Osteoblast (primary cell): ENCODE results near the gene NTNG1. TPM values are rescaled to one million over a fixed set of nuclear protein-coding genes. Genes with fewer than 3 reads are reported as not detected.

Experiments
- DNase-seq: peaks from one replicate; pipeline ENCODE4 v3.0.0; 2011; ENCODE audit warnings: low spot score, mixed read lengths; ENCODE audit not compliant: insufficient read length; ENCODE audit errors: missing footprints
- H2AFZ ChIP-seq: 2 replicates; pipeline ENCODE4 v1.6.0; 2011; ENCODE audit warnings: mild to moderate bottlenecking, low read length
- H3K27ac ChIP-seq: 2 replicates; pipeline ENCODE4 v1.5.1; 2011; ENCODE audit warnings: mild to moderate bottlenecking, low read depth, low read length, moderate library complexity
- H3K27me3 ChIP-seq: 2 replicates; pipeline ENCODE4 v1.6.0; 2012; ENCODE audit warnings: mild to moderate bottlenecking, control low read depth, inconsistent platforms, low read length, moderate library complexity; ENCODE audit not compliant: insufficient read depth
- H3K36me3 ChIP-seq: 2 replicates; pipeline ENCODE4 v1.5.1; 2011; ENCODE audit warnings: mild to moderate bottlenecking, low read length, control low read depth, moderate library complexity; ENCODE audit not compliant: insufficient read depth
- H3K4me1 ChIP-seq: 2 replicates; pipeline ENCODE4 v1.5.1; 2011; ENCODE audit warnings: mild to moderate bottlenecking, low read length, control low read depth, moderate library complexity; ENCODE audit not compliant: insufficient read depth
- H3K4me2 ChIP-seq: 2 replicates; pipeline ENCODE4 v1.6.0; 2011; ENCODE audit warnings: mild to moderate bottlenecking, low read length; ENCODE audit not compliant: insufficient read depth
- H3K4me3 ChIP-seq: fragments of 200-600 bp; sonication (generic); 3 replicates; pipeline ENCODE4 v1.5.1; 2012; ENCODE audit warnings: mild to moderate bottlenecking, low read length, inconsistent platforms; ENCODE audit not compliant: insufficient read depth
- H3K79me2 ChIP-seq: 2 replicates; pipeline ENCODE4 v1.6.0; 2012; ENCODE audit warnings: mild to moderate bottlenecking, low read length, control low read depth, inconsistent platforms; ENCODE audit not compliant: insufficient read depth
- H3K9me3 ChIP-seq: 2 replicates; pipeline ENCODE4 v1.5.1; 2011; ENCODE audit warnings: low read depth, low read length, control low read depth
- H4K20me1 ChIP-seq: 2 replicates; pipeline ENCODE4 v1.6.0; 2012; ENCODE audit warnings: mild to moderate bottlenecking, low read length, control low read depth; ENCODE audit not compliant: insufficient read depth
- total RNA-seq: library from RNA; depleted of rRNA; stranded (reverse); fragments of >200 nt; gene quantifications from 2 replicates; pipeline ENCODE4 v1.2.3, GENCODE V29; 2012
- TF ChIP-seq, protein P1 (sequence below): IDR thresholded peaks from 2 replicates; pipeline ENCODE4 v1.5.1; 2011; ENCODE audit warnings: mild to moderate bottlenecking, low read depth, low read length, moderate library complexity; ENCODE audit errors: extremely low read depth

Gene NTNG1
- total RNA-seq, 1 donor: 3.6 TPM

DNA sequence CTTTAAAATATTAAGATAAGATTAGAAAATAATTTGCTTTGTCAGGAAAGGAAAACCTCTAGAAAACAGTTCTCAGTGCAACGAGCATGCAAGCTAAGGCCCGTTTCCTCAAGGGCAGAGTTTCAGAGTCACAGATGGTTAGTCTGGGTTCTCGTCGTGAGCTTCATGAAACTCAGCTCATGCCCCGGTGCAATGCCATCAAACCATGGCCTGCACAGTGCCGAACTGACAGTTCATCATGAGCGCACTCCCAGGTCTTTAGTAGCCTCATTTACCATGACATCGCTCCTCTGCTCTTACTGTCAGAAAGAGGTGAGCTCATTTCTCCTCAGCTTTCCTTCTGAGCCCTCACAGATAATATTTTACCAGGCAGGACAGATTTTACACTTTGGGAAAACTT lies 319.2 kb downstream of the NTNG1 start:
- Histone ChIP-seq H3K27ac (no peak overlapping the region), H3K79me2 (no peaks in the 10 kb centered on the region), H3K4me2 (no peak overlapping the region), H3K9me3 (no peaks in the 10 kb centered on the region), H3K4me1 (no peaks in the 10 kb centered on the region), H3K36me3 (no peaks in the 10 kb centered on the region), H2AFZ (no peak overlapping the region), H3K4me3 (no peak overlapping the region), H4K20me1 (no peaks in the 10 kb centered on the region), H3K27me3 (no peaks in the 10 kb centered on the region)
- TF ChIP-seq, protein P1, sequence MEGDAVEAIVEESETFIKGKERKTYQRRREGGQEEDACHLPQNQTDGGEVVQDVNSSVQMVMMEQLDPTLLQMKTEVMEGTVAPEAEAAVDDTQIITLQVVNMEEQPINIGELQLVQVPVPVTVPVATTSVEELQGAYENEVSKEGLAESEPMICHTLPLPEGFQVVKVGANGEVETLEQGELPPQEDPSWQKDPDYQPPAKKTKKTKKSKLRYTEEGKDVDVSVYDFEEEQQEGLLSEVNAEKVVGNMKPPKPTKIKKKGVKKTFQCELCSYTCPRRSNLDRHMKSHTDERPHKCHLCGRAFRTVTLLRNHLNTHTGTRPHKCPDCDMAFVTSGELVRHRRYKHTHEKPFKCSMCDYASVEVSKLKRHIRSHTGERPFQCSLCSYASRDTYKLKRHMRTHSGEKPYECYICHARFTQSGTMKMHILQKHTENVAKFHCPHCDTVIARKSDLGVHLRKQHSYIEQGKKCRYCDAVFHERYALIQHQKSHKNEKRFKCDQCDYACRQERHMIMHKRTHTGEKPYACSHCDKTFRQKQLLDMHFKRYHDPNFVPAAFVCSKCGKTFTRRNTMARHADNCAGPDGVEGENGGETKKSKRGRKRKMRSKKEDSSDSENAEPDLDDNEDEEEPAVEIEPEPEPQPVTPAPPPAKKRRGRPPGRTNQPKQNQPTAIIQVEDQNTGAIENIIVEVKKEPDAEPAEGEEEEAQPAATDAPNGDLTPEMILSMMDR: no peak
- DNase-seq: no peak

DNA sequence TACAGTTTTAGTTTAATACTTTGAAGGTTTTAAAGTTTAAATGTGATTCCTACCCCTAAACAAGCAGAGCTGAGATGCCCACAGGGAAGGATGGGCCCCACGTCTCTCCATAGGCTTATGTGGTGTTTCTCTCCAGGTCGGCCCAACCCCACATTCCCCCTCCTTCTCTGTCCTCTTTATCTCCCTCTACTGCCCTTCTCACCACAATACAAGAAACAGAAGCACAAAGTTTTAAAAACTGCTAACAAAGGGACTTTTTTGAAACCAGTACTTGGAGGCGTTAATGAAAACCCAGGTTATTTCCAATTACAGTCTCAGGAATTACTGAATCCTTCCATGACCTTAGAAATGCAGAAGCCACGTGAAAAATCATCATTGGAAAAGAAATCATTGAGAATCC lies 324.0 kb downstream of the NTNG1 start:
- Histone ChIP-seq H4K20me1 (no peaks in the 10 kb centered on the region), H3K36me3 (no peaks in the 10 kb centered on the region), H3K27me3 (no peaks in the 10 kb centered on the region), H3K4me2 (no peak overlapping the region), H3K27ac (no peak overlapping the region), H3K9me3 (no peaks in the 10 kb centered on the region), H3K4me1 (no peaks in the 10 kb centered on the region), H3K4me3 (no peak overlapping the region), H2AFZ (no peak overlapping the region), H3K79me2 (no peaks in the 10 kb centered on the region)
- TF ChIP-seq, protein P1: no peak
- DNase-seq: no peak

DNA sequence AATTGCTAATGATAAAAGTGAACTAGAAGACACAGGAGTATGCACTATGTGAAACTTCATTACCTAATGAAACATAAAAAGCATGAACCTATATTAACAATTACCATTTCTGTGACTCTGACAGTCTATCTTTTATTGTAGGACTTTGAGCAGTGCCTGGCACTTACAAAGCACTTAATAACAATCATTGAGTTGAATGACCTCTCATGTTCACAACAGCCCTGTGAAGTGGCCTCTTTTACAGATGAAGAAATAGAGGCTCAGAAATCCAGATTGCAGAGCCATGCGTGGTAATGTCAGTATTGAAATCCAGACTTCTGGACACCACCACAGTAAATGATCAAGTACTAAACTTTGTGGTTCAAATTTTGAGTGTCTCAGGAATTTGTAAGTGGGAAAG lies 326.4 kb downstream of the NTNG1 start:
- no peak overlapping the region for H3K4me3 ChIP-seq
- DNase-seq: peak; percentile 34
- H3K27me3 ChIP-seq: no peaks in the 10 kb centered on the region

DNA sequence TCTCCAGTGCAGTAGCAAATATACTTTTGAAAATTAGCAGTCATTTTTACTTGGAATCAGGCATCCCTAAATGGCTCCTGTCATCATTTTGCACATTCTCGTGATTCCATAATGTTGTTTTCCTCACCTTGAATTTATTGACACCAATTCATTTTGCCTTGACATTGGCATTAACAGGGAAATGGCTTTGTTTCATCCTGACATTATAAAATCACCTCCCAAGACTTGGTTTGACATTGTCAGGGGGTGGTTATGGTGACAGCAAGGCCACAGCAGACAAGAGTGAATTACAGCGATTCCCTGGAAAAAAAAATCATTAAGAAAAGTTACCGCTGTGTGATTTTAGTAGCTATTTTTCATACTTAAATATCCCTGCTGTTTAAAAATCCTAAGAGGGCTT lies 327.0 kb downstream of the NTNG1 start:
- TF ChIP-seq, protein P1: no peak
- H3K4me1 ChIP-seq: no peaks in the 10 kb centered on the region
- no peaks in the 10 kb centered on the region for H3K27me3 ChIP-seq
- no peak overlapping the region for H2AFZ ChIP-seq
- no peaks in the 10 kb centered on the region for H3K9me3 ChIP-seq
- no peak overlapping the region for H3K27ac ChIP-seq
- no peaks in the 10 kb centered on the region for H3K36me3 ChIP-seq
- no peaks in the 10 kb centered on the region for H3K79me2 ChIP-seq
- no peaks in the 10 kb centered on the region for H4K20me1 ChIP-seq
- no peak for DNase-seq
- no peak overlapping the region for H3K4me3 ChIP-seq
- no peak overlapping the region for H3K4me2 ChIP-seq

More for the DNA sequence above, 326.4 kb downstream of the NTNG1 start:
- H3K79me2 ChIP-seq: no peaks in the 10 kb centered on the region
- no peak overlapping the region for H3K27ac ChIP-seq
- H3K36me3 ChIP-seq: no peaks in the 10 kb centered on the region
- no peak overlapping the region for H2AFZ ChIP-seq
- TF ChIP-seq, protein P1: no peak
- no peaks in the 10 kb centered on the region for H3K9me3 ChIP-seq
- H4K20me1 ChIP-seq: no peaks in the 10 kb centered on the region
- no peak overlapping the region for H3K4me2 ChIP-seq
- no peaks in the 10 kb centered on the region for H3K4me1 ChIP-seq
